Calu3 (cell line): Measurements from ENCODE around the gene IL3. TPM values are rescaled to one million over a fixed set of nuclear protein-coding genes. Genes with fewer than 3 reads are reported as not detected.

Source experiments
- BruUV-seq: library from RNA; stranded (reverse); fragments of 400-500 nt; replicated peaks from 2 replicates; lab custom pipeline; 2021; lab: Mats Ljungman, UMichigan
- CTCF ChIA-PET: fragments of 300-600 bp; sonication (Branson Sonifier 250); formaldehyde crosslinking; loops from one replicate; lab custom pipeline; 2022; ENCODE audit warnings: antibody characterized with exemption; lab: Charles Lee
- DNase-seq: peaks from one replicate; pipeline ENCODE4 v3.0.0; 2022
- H3K27ac Mint-ChIP-seq: one replicate; pipeline ENCODE4 v1.8.0; 2022; ENCODE audit warnings: mixed read lengths; ENCODE audit not compliant: unreplicated experiment
- H3K27me3 Mint-ChIP-seq: one replicate; pipeline ENCODE4 v1.8.0; 2022; ENCODE audit warnings: mixed read lengths; ENCODE audit not compliant: unreplicated experiment
- H3K36me3 Mint-ChIP-seq: one replicate; pipeline ENCODE4 v1.8.0; 2022; ENCODE audit warnings: mild to moderate bottlenecking, moderate library complexity, mixed read lengths; ENCODE audit not compliant: insufficient read depth, unreplicated experiment
- H3K4me1 Mint-ChIP-seq: one replicate; pipeline ENCODE4 v1.8.0; 2022; ENCODE audit warnings: mild to moderate bottlenecking, low read depth, mixed read lengths; ENCODE audit not compliant: unreplicated experiment
- H3K4me3 Mint-ChIP-seq: one replicate; pipeline ENCODE4 v1.8.0; 2022; ENCODE audit warnings: mild to moderate bottlenecking, low read depth, moderate library complexity, mixed read lengths; ENCODE audit not compliant: unreplicated experiment
- H3K9me3 Mint-ChIP-seq: one replicate; pipeline ENCODE4 v1.8.0; 2022; ENCODE audit warnings: low read depth, mixed read lengths; ENCODE audit not compliant: unreplicated experiment
- intact Hi-C: fragments of 100-400 bp; cut with micrococcal nuclease; formaldehyde crosslinking; loops from one replicate; pipeline ENCODE4 v1.10.0; 2022; ENCODE audit not compliant: unreplicated experiment
- total RNA-seq: library from RNA; stranded (reverse); gene quantifications from 2 replicates; pipeline ENCODE4 v1.2.3, GENCODE V29; 2022
- TF ChIP-seq, protein P1 (sequence below): fragments of 200-600 bp; IDR thresholded peaks from one replicate; pipeline ENCODE4 v1.8.0; 2022; ENCODE audit warnings: antibody characterized with exemption; ENCODE audit not compliant: unreplicated experiment

Gene IL3
- total RNA-seq, 1 experiment from 2014 or later = not detected

DNA sequence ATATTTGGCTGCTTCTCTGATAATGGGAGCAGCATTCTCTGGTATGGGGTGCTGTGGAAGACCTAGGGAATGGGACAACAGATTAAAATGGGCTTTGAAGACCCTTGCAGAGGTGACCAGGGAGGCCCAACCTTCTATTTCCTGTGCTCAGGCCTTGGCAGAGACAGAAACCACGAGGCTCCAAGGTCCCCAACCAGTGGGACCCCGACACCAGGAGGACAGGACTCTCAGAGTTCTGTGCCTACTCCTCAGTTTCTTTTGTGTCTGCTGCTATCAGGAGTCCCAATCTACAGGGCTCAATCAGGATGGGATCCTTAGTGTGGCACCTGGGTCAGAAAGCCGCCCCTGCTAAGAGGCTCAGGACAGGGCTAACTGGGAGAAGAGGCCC, 42.5 kb downstream of the IL3 start:
- intact Hi-C loops = no loop called here
- BruUV-seq = no TSS peak
- H3K27me3 Mint-ChIP-seq = no peaks in the 10 kb centered on the region
- H3K36me3 Mint-ChIP-seq = peaks cover 4% of the 10 kb centered on the region
- CTCF ChIA-PET = no interaction called here
- peak overlapping the region; percentile 86 for H3K27ac Mint-ChIP-seq
- TF ChIP-seq, protein P1, sequence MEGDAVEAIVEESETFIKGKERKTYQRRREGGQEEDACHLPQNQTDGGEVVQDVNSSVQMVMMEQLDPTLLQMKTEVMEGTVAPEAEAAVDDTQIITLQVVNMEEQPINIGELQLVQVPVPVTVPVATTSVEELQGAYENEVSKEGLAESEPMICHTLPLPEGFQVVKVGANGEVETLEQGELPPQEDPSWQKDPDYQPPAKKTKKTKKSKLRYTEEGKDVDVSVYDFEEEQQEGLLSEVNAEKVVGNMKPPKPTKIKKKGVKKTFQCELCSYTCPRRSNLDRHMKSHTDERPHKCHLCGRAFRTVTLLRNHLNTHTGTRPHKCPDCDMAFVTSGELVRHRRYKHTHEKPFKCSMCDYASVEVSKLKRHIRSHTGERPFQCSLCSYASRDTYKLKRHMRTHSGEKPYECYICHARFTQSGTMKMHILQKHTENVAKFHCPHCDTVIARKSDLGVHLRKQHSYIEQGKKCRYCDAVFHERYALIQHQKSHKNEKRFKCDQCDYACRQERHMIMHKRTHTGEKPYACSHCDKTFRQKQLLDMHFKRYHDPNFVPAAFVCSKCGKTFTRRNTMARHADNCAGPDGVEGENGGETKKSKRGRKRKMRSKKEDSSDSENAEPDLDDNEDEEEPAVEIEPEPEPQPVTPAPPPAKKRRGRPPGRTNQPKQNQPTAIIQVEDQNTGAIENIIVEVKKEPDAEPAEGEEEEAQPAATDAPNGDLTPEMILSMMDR = no peak
- H3K4me3 Mint-ChIP-seq = no peak overlapping the region
- H3K9me3 Mint-ChIP-seq = no peaks in the 10 kb centered on the region
- no peak for DNase-seq
- peaks cover 56% of the 10 kb centered on the region for H3K4me1 Mint-ChIP-seq

DNA sequence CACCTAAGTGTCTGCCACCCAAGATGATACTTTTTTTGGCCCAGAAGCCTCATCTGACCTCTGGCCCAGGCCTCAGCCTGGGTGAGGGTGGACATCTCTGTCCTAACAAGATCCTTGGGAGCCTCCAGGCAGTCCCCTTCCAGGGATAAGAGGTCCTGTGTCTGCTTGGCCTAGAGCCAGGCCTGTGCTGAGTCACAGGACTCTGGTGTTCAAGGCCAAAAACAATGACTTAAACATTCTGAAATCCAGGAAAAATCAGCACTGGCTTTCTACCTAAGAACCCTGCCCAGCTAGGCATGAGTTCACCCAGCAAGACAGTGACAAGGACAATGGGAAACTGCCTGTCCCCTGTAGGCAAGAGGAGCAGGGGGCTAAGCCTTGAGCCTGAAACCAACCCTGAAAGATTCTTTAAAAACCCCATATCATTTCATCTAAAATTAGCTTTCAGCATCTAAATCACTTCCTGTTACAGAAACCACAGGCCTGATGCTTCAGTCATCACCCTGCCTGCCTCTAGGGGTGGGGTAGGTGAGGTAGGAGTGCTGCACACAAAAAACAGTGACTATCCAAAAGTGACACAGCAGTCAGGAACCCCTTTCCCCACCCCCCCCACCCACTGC, 43.0 kb downstream of the IL3 start:
- DNase-seq = peak; percentile 87
- Mint-ChIP-seq H3K4me3 (no peak overlapping the region), H3K27ac (peak overlapping the region; percentile 86), H3K27me3 (no peaks in the 10 kb centered on the region), H3K4me1 (peaks cover 56% of the 10 kb centered on the region), H3K36me3 (peaks cover 4% of the 10 kb centered on the region), H3K9me3 (no peaks in the 10 kb centered on the region)
- CTCF ChIA-PET = no interaction called here
- intact Hi-C loops = no loop called here
- no TSS peak for BruUV-seq
- TF ChIP-seq, protein P1 = no peak

DNA sequence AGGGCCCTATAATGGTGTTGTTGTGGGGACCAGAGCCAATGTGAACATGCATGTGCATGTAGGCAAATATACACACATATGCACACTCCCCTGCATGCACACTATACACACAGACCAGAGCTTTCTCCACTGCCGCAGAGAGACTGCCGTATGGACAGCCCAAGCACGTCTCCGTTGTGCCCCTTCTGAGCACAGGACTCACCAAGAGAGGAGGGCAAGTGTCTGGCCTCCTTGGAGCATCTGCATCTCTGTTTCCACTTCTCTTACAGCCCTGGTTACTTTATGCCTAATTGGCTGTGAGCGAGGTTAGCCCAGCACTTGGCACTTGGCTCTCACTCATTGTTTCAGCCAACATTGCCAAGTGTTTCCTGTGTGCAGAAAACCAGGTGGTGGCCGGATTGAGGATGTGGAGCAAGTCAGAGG, 43.5 kb downstream of the IL3 start:
- H3K27me3 Mint-ChIP-seq = no peaks in the 10 kb centered on the region
- H3K9me3 Mint-ChIP-seq = no peaks in the 10 kb centered on the region
- H3K4me3 Mint-ChIP-seq = no peak overlapping the region
- no peak for DNase-seq
- H3K27ac Mint-ChIP-seq = peak overlapping the region; percentile 86
- no TSS peak for BruUV-seq
- intact Hi-C loops = no loop called here
- peaks cover 4% of the 10 kb centered on the region for H3K36me3 Mint-ChIP-seq
- CTCF ChIA-PET = interaction anchor here (0.6 kb wide), 1 partner anchor 1581 kb away, joined by 3 read pairs; no protein-coding TSS in a partner anchor
- H3K4me1 Mint-ChIP-seq = peaks cover 54% of the 10 kb centered on the region
- TF ChIP-seq, protein P1 = no peak

DNA sequence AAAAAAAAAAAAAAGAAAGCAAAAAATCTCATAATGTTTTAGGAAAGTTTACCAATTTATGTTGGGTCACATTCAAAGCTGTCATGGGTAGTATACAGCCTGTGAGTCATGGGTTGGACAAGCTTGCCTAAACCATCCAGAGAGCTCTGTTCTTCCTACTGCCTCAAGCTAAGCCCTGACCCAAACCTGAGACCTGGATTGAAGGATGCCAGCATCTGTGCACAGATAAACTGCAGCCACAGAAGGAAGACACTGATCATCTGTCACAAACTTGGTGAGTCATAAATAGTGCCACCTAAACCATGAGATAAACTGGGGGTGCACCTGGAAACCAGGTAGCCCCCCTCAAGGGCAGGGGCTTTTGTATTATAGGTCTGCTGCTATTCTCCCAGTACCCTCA, 44.1 kb downstream of the IL3 start:
- Mint-ChIP-seq H3K4me3 (no peak overlapping the region), H3K4me1 (peaks cover 48% of the 10 kb centered on the region), H3K36me3 (peaks cover 4% of the 10 kb centered on the region), H3K27ac (peak overlapping the region; percentile 86), H3K27me3 (no peaks in the 10 kb centered on the region), H3K9me3 (no peaks in the 10 kb centered on the region)
- CTCF ChIA-PET = interaction anchor here (0.6 to 0.7 kb wide), 2 partner anchors 15 to 1581 kb away, joined by 3 to 6 read pairs; no protein-coding TSS in a partner anchor
- no TSS peak for BruUV-seq
- TF ChIP-seq, protein P1 = no peak
- intact Hi-C loops = no loop called here
- no peak for DNase-seq
